Heart right ventricle (tissue), 16 donors: Measurements from ENCODE around the gene ERBB4. TPM values are rescaled to one million over a fixed set of nuclear protein-coding genes. Genes with fewer than 3 reads are reported as not detected.

Experiments
- ATAC-seq, 8 donors: fragments of 200-7000 bp; cut with Tn5 transposase; one replicate each; pipeline ENCODE4 v1.9.1; 2020; ENCODE audit warnings: mild to moderate bottlenecking in 8 of 8, moderate library complexity in 8 of 8, moderate number of reproducible peaks in 1 of 8
- DNase-seq, 2 donors: peaks; one replicate each; pipeline ENCODE4 v3.0.0-alpha.2; 2020
- H3K27ac ChIP-seq, 10 donors: fragments of 200-600 bp; sonication (generic) in 2 of 10; one replicate each; pipeline versions ENCODE4 v1.5.0 to v1.8.0; 2020 to 2022; ENCODE audit warnings: mild to moderate bottlenecking in 3 of 10
- H3K27me3 ChIP-seq, 7 donors: fragments of 200-600 bp; one replicate each; pipeline ENCODE4 v1.8.0; 2021 to 2022; ENCODE audit warnings: mild to moderate bottlenecking in 2 of 7
- H3K36me3 ChIP-seq, 9 donors: fragments of 200-600 bp; sonication (generic) in 1 of 9; one replicate each; pipeline versions ENCODE4 v1.5.0 to v1.8.0; 2020 to 2022; ENCODE audit warnings: mild to moderate bottlenecking in 2 of 9
- H3K4me1 ChIP-seq, 9 donors: fragments of 200-600 bp; sonication (generic) in 1 of 9; one replicate each; pipeline versions ENCODE4 v1.5.0 to v1.8.0; 2020 to 2022; ENCODE audit warnings: mild to moderate bottlenecking in 4 of 9
- H3K4me3 ChIP-seq, 10 donors: fragments of 200-600 bp; sonication (generic) in 2 of 10; one replicate each; pipeline versions ENCODE4 v1.5.0 to v1.8.0; 2020 to 2022; ENCODE audit warnings: mild to moderate bottlenecking in 7 of 10, moderate library complexity in 2 of 10
- H3K9me3 ChIP-seq, 11 donors: fragments of 200-600 bp in 10 of 11; sonication (generic) in 2 of 11; one replicate each; pipeline versions ENCODE4 v1.5.0 to v1.8.0; 2013 to 2022; ENCODE audit warnings: mild to moderate bottlenecking in 2 of 11, control low read depth in 1 of 11, moderate library complexity in 1 of 11
- CTCF ChIP-seq, 9 donors: fragments of 200-600 bp; sonication (generic) in 2 of 9; IDR thresholded peaks; one replicate each; pipeline versions ENCODE4 v1.5.0 to v1.8.0; 2021 to 2022; ENCODE audit warnings: antibody characterized with exemption in 9 of 9, mild to moderate bottlenecking in 5 of 9, moderate library complexity in 1 of 9
- WGBS, 2 donors: extraction: QIAGEN DNeasy Blood & Tissue Kit; methylation state at CpG; one replicate each; pipeline ENCODE4 v1.1.7; 2013; ENCODE audit warnings: inconsistent platforms in 1 of 2; 5-methylcytosine and 5-hydroxymethylcytosine counted together
- intact Hi-C, 10 donors: fragments of 100-400 bp; cut with DNase I; formaldehyde crosslinking; loops; one replicate each; pipeline versions ENCODE4 v1.11.1 to v1.14.2; 2022
- polyA plus RNA-seq, 2 donors: library from polyadenylated mRNA; stranded (reverse); fragments of 200-250 nt; gene quantifications; one replicate each; pipeline ENCODE4 v1.2.3, GENCODE V29; 2013
- total RNA-seq, 10 donors: library from RNA; stranded (reverse); fragmentation: NEBNext Ultra II Directional in 3 of 10; extraction: Animal tissue kit (Norgen Biotek cat#: 25700) in 3 of 10; gene quantifications; one replicate each; pipeline versions ENCODE4 v1.2.1 to v1.2.4, GENCODE V29; 2021 to 2023
- donor health status: Arrhythmogenic right ventricular cardiomyopathy.
- donor health status: ischemic (EF 13 %, LVEDD 7.1; RV severe dilation, severe dysfunction).
- donor health status: healthy with polysubstance abuse.
- donor health status: DM: no; HTN: yes; CAD: no.
- donor health status: DM: no; HTN: no; CAD: no.
- donor health status: ischemic (EF 25% LVEDD 6.9; RV normal size, moderate dysfunction).
- donor health status: ischemic (EF 25% LVEDD 5.7; RV mildly dilated, moderate dysfunction).
- donor health status: healthy.
- donor health status: DM: yes; HTN: yes; CAD: no.
- donor health status: Ischemic cardiomyopathy.
- donor health status: ischemic (EF 35%, LVEDD 5.7; RV mildly dilated, moderate dysfunction).
- donor health status: nonischemic (EF 11% LVEDD 7.7; RV severe dilation, severe dysfunction).
- donor health status: DM: yes; HTN: yes; CAD: no.
- donor health status: PGD.
- donor health status: ischemic (EF 29% LVEDD 5.4; RV normal size, mild dysfunction).
- donor health status: nonischemic (EF 23%, LVEDD 6.1; RV moderate dilation, normal function).

ERBB4 gene
- total and polyA plus RNA-seq, 12 donors: 1.2 to 24.6 (median 16.1) TPM

- no peak for TF ChIP-seq CTCF (IDR thresholded peaks at IDR 0.05)
- Histone ChIP-seq H3K36me3 (no peaks in the 10 kb centered on the region), H3K27me3 (peaks cover 0 to 74% (median 53%) of the 10 kb centered on the region in 7 donors), H3K4me3 (peak overlapping the region; percentile 37 to 71 (median 66)), H3K27ac (peak overlapping the region in 9 of 10 donors; percentile 36 to 74 (median 62)), H3K4me1 (peaks cover 0 to 38% (median 11%) of the 10 kb centered on the region in 9 donors), H3K9me3 (no peaks in the 10 kb centered on the region)
- ATAC-seq (peak; percentile 1 to 48 (median 30)), DNase-seq (peak in 1 of 2 donors; percentile 19)
- 1% methylated on average over 56 of the region's 56 CpGs for WGBS, 2 donors
- intact Hi-C loops: loop anchor here in 4 of 10 donors (10.0 kb wide), 5 partner anchors 192 to 652 kb away; no protein-coding TSS in a partner anchor
Measured at GRCh38 chr2:212536817-212537725, 1.5 kb downstream of the ERBB4 start.

GRCh38 chr2:212535996-212536816 lies 2.4 kb downstream of the ERBB4 start:
- Histone ChIP-seq H3K27me3 (peaks cover 0 to 74% (median 53%) of the 10 kb centered on the region in 7 donors), H3K4me1 (peaks cover 0 to 38% (median 11%) of the 10 kb centered on the region in 9 donors), H3K36me3 (no peaks in the 10 kb centered on the region), H3K9me3 (no peaks in the 10 kb centered on the region), H3K27ac (peak overlapping the region in 6 of 10 donors; percentile 39 to 74 (median 66)), H3K4me3 (peak overlapping the region; percentile 37 to 71 (median 66))
- intact Hi-C loops: loop anchor here in 4 of 10 donors (10.0 kb wide), 5 partner anchors 191 to 651 kb away; no protein-coding TSS in a partner anchor
- TF ChIP-seq CTCF (IDR thresholded peaks at IDR 0.05): peak in 1 of 9 donors; percentile 8
- 2 to 3% methylated on average over 34 of the region's 34 CpGs for WGBS, 2 donors
- ATAC-seq (peak in 4 of 8 donors; percentile 3 to 25 (median 12)), DNase-seq (peak in 1 of 2 donors; percentile 6)

- no peak for TF ChIP-seq CTCF (IDR thresholded peaks at IDR 0.05)
- intact Hi-C loops: loop anchor here in 4 of 10 donors (10.0 kb wide), 5 partner anchors 190 to 650 kb away; no protein-coding TSS in a partner anchor
- Histone ChIP-seq H3K4me1 (peaks cover 2 to 38% (median 16%) of the 10 kb centered on the region in 9 donors), H3K9me3 (no peaks in the 10 kb centered on the region), H3K4me3 (no peak overlapping the region), H3K36me3 (no peaks in the 10 kb centered on the region), H3K27me3 (peaks cover 0 to 62% (median 53%) of the 10 kb centered on the region in 7 donors), H3K27ac (no peak overlapping the region)
- DNase-seq (no peak), ATAC-seq (no peak)
- 59 to 70% methylated on average over 2 of the region's 2 CpGs for WGBS, 2 donors
Measured at GRCh38 chr2:212534336-212534735, 4.3 kb downstream of the ERBB4 start.

- intact Hi-C loops: loop anchor here in 4 of 10 donors (10.0 kb wide), 5 partner anchors 188 to 648 kb away; no protein-coding TSS in a partner anchor
- H3K4me3 ChIP-seq: no peak overlapping the region
- H3K4me1 ChIP-seq: peaks cover 0 to 30% (median 8%) of the 10 kb centered on the region in 9 donors
- DNase-seq (no peak), ATAC-seq (no peak)
- TF ChIP-seq CTCF (IDR thresholded peaks at IDR 0.05): peak in 1 of 9 donors; percentile 10
- WGBS, 2 donors: 81 to 84% methylated on average over 2 of the region's 2 CpGs
- H3K36me3 ChIP-seq: no peaks in the 10 kb centered on the region
- peaks cover 0 to 49% (median 44%) of the 10 kb centered on the region in 7 donors for H3K27me3 ChIP-seq
- no peaks in the 10 kb centered on the region for H3K9me3 ChIP-seq
- no peak overlapping the region for H3K27ac ChIP-seq
Measured at GRCh38 chr2:212532585-212532984, 6.0 kb downstream of the ERBB4 start.
